ENCODE results near the gene PVR. TPM values are rescaled to one million over a fixed set of nuclear protein-coding genes. Genes with fewer than 3 reads are reported as not detected.
"Not testable (repeated sequence)": the region's sequence is repeated elsewhere in the genome, so short reads cannot be mapped to it uniquely, and the experiment has no call there.

PVR gene
- total RNA-seq, 6 donors from 2014 or later = 40.5 to 89.7 (median 44.2) TPM

- H3K4me3 ChIP-seq = no peak overlapping the region
- no peak for DNase-seq
- no peaks in the 10 kb centered on the region for H3K9me3 ChIP-seq
- WGBS, 2 donors = 97 to 98% methylated on average over 4 of the region's 4 CpGs
- no peak for TF ChIP-seq POLR2A (IDR thresholded peaks at IDR 0.05)
- TF ChIP-seq CTCF (IDR thresholded peaks at IDR 0.05) = no peak
- no peak for TF ChIP-seq EP300 (IDR thresholded peaks at IDR 0.05)
- no peak for TF ChIP-seq POLR2AphosphoS5 (IDR thresholded peaks at IDR 0.05)
- H3K4me1 ChIP-seq = peaks cover 0 to 6% (median 3%) of the 10 kb centered on the region in 4 donors
- ATAC-seq (ENCODE audit: low FRiP score in 2 of 2) = no peak
- H3K36me3 ChIP-seq = no peaks in the 10 kb centered on the region
- no peak overlapping the region for H3K27ac ChIP-seq
- no peaks in the 10 kb centered on the region for H3K27me3 ChIP-seq
These were observed 16.1 kb upstream of the PVR start for GRCh38 chr19:44627631-44628030.

- WGBS, 2 donors = 81 to 86% methylated on average over 3 of the region's 3 CpGs
These were observed 14.9 kb upstream of the PVR start for GRCh38 chr19:44628793-44629192.

GRCh38 chr19:44631611-44632010 is 12.1 kb upstream of the PVR start:
- not testable (repeated sequence) for H3K36me3 ChIP-seq; H3K27ac ChIP-seq; H3K4me3 ChIP-seq; H3K27me3 ChIP-seq; ATAC-seq (ENCODE audit: low FRiP score in 2 of 2); H3K9me3 ChIP-seq; DNase-seq
- peaks cover 5 to 20% (median 10%) of the 10 kb centered on the region in 4 donors for H3K4me1 ChIP-seq
- WGBS, 2 donors = 75 to 81% methylated on average over 8 of the region's 8 CpGs

More at GRCh38 chr19:44628793-44629192, 14.9 kb upstream of the PVR start:
- Histone ChIP-seq H3K27me3 (no peaks in the 10 kb centered on the region), H3K36me3 (no peaks in the 10 kb centered on the region), H3K27ac (no peak overlapping the region), H3K9me3 (no peaks in the 10 kb centered on the region), H3K4me3 (no peak overlapping the region), H3K4me1 (peaks cover under 1 to 4% (median 2%) of the 10 kb centered on the region in 4 donors)
- no peak for DNase-seq
- no peak for TF ChIP-seq CTCF (IDR thresholded peaks at IDR 0.05)
- no peak for TF ChIP-seq POLR2AphosphoS5 (IDR thresholded peaks at IDR 0.05)
- no peak for TF ChIP-seq EP300 (IDR thresholded peaks at IDR 0.05)
- no peak for TF ChIP-seq POLR2A (IDR thresholded peaks at IDR 0.05)
- no peak for ATAC-seq (ENCODE audit: low FRiP score in 2 of 2)

GRCh38 chr19:44634058-44634457 is 9.7 kb upstream of the PVR start:
- WGBS, 2 donors = 28 to 44% methylated on average over 5 of the region's 5 CpGs
- not testable (repeated sequence) for H3K9me3 ChIP-seq; ATAC-seq (ENCODE audit: low FRiP score in 2 of 2); H3K27me3 ChIP-seq; H3K36me3 ChIP-seq; DNase-seq
- peaks cover 5 to 22% (median 11%) of the 10 kb centered on the region in 4 donors for H3K4me1 ChIP-seq
- H3K4me3 ChIP-seq = peak overlapping the region in 2 of 4 donors; percentile 18
- H3K27ac ChIP-seq = peak overlapping the region; percentile 11 to 57 (median 28)

GRCh38 chr19:44634785-44635184 is 8.9 kb upstream of the PVR start:
- Histone ChIP-seq H3K36me3 (no peaks in the 10 kb centered on the region), H3K4me3 (no peak overlapping the region), H3K4me1 (peaks cover 5 to 22% (median 11%) of the 10 kb centered on the region in 4 donors), H3K27ac (peak overlapping the region in 1 of 4 donors; percentile 11), H3K9me3 (no peaks in the 10 kb centered on the region), H3K27me3 (no peaks in the 10 kb centered on the region)
- WGBS, 2 donors = 93 to 97% methylated on average over 2 of the region's 2 CpGs
- no peak for TF ChIP-seq POLR2AphosphoS5 (IDR thresholded peaks at IDR 0.05)
- no peak for TF ChIP-seq CTCF (IDR thresholded peaks at IDR 0.05)
- no peak for TF ChIP-seq EP300 (IDR thresholded peaks at IDR 0.05)
- TF ChIP-seq POLR2A (IDR thresholded peaks at IDR 0.05) = no peak
- ATAC-seq (ENCODE audit: low FRiP score in 2 of 2) = no peak
- DNase-seq = no peak
